ENCODE data around the gene BRD9.
"Not testable (repeated sequence)": the region's sequence is repeated elsewhere in the genome, so short reads cannot be mapped to it uniquely, and the experiment has no call there.

BRD9 gene

GRCh38 chr5:843926-844325 is 48.7 kb downstream of the BRD9 start:
- DNase-seq, result peak; percentile 19

DNA sequence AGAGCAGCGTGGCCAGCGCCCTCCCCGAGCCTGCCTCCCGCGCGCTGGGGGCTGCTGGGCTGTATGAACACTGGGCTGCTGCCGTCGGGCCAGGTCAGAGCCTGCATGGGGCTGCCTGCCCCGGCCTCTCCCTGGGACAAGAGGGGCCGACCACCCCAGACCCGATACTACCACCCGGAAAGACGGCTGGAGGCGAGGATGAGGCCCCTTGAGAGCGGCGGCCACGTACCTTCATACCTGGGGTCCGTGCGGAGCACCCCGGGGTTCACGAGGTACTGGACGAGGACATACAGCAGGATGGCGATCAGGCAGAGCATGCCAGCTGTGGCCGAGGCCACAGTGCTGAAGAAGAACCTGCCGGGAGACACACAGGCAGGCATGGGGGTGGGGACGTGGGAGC is 49.2 kb downstream of the BRD9 start:
- not testable (repeated sequence) for DNase-seq

DNA sequence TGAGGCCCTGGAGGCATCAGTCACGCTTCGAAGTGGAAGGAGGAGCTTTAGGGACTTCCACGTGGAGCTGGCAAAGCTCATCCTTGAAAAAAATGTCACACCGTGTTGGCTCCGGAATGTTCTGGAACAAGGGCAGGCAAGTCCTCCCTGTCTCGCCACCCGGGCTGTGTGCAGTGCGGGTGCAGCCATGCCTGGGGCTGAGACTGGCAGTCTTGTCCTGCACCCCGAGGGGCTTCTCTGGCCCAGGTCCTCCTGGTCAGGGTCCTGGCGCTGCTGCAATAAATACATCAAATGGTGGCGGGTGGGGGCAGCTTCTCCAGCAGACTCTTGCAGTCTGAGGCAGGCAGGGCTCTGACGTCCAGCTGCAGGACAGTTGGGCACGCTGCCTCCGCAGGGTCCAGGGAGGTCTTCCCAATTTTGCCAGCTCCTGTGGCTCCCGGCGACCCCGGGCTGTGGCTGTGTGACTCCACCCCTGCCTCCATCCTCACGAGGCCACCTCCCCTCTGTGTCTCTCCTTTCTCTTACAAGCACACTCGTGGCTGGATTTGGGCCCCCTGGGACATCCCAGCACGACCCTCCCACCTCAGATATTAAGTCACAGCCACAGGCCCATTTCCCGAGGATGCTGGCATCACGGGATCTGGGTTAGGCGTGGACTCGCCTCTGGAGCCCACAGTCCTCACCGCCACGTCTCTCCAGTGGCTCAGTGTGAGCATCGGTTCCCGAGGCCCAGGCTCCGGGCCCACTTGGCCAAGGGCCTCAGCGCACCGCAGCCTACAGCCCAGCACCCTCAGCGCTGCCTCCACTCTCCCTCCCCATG is 50.0 kb downstream of the BRD9 start:
- peak; percentile 14 for DNase-seq

DNA sequence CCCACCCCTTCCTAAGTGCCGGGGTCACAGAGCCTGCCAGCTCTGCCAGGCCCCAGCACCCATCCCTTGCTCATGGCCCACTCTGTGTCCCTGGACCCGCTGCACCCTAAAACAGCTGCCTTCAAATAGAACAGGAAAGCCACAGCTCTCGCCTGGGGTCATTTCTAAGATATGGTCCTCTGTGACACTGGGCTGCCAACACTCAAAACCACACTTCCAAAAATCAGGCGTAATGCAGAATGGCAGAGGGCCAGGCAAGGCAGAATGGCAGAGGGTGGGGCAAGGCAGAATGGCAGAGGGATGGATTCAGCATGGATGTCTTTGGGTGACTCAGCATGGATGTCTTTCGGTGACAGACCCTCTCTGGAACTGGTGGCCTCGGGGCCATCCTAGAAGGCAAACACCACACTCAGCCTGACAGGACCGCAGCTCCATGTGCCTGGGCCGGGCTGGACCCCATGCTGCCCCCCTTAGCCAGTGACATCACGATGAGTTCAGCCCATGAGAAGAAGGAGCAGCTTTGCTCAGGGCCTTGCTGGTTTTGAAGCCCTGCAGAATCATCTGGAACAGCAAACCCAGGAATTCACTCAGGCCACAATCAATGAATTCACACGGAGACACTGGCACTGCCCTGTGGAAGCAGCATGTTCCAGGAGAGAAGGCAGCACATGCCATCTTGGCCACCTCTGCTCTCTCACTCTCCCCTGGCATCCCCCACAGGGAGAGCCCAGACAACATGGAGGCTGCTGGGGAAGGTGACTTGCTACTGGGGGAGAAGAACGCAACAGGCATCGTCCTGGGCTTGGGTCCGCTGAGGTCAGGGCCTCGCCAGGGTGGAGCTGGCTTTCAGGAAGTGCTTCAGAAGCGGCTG is 50.8 kb downstream of the BRD9 start:
- peak; percentile 20 for DNase-seq

- peak; percentile 13 for DNase-seq
Measured at GRCh38 chr5:840974-841435, 51.6 kb downstream of the BRD9 start.

GRCh38 chr5:840118-840973 is 52.3 kb downstream of the BRD9 start:
- DNase-seq, result peak; percentile 11

DNA sequence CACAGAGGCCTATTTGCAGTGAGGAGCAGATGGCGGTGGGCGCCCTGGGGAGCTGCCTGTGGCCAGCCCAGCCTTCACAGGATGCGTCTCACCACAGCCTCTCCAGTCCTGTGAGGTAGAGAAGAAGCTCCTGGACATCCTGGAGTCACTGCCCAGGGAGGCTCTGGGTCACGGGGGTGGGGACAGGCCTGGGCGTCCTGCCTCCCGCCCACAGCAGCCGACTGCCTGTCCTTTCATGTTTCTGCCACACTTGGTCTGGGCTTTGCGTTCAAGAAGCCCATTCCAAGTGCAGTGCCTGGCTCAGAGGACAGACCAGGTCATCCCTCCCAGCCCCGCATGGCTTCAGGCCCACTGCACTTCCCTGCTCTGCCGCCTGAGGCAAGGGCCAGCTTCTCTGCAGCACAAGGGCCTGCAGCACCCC is 54.2 kb downstream of the BRD9 start:
- not testable (repeated sequence) for DNase-seq

- not testable (repeated sequence) for DNase-seq
Measured at GRCh38 chr5:837621-838121, 54.9 kb downstream of the BRD9 start.

DNA sequence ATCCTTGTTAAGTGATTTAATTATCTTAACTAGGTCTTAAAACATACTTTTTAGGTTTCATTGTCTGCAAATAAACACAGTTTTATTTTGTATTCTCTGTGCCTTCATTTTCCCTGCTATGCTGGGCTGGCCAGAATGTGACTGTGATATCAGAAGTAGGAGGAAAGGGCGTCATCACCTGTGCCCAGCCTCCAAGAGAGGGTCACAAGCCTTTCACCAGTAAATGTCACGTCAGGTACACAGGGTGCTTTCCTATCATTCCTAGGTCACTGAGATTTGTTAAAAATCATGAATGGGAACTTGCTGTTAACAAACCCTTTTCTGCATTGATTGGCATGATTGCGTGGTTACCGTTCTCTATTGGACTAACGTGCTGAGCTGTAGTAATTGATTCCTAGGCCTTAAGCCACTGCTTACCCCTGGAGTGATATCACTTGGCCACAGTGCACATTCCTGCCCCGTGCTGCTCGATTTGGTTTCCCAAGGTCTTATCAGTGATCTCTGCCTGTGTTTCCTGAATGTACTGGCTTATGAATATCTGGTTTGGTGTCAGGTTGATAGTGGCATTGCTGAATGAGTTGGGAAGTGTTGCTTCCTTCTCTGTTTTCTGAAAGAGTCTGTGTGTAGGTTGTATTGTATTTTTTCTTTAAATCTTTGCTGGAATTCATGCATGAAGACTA is 56.5 kb downstream of the BRD9 start:
- not testable (repeated sequence) for DNase-seq

DNA sequence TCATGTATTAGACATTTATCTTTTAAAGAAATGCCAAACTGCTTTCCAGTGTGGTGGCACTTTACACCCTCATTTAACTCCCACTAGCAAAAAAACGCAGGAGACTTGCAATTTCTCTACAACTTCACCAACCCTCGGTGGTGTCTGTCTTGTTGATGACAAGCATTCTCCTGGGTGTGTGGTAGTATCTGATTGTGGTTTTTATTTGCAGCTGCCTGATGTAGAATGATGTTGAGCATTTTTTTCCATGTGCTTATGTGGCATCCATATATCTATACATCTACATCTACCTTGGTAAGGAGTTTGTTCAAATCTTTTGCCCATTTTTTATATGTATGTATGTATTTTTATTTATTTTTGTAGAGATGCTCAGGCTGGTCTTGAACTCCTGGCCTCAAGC is 58.6 kb downstream of the BRD9 start:
- not testable (repeated sequence) for DNase-seq

GRCh38 chr5:828194-828593 is 64.4 kb downstream of the BRD9 start:
- not testable (repeated sequence) for DNase-seq

DNA sequence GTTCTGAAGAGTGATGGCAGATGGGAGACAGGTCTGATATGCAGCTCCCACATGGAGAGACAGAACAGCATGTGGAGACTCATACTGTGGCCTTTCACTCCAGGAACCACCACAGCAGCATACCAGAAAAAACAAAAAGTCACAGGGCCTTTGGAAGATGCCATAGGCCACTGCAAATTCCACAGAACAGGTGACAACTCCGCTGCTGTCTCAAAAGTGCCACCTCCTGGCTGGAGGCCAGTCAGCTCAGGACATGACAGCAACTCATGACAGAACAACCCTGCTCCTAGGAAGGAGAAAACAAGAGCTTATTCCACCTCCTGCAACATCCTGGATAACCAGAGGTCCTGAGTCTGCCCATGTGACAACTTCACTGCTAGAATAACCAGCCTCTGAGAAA is 67.1 kb downstream of the BRD9 start:
- not testable (repeated sequence) for DNase-seq

- DNase-seq, result no peak
Measured at GRCh38 chr5:821504-821903, 71.1 kb downstream of the BRD9 start.

GRCh38 chr5:820245-820644 is 72.4 kb downstream of the BRD9 start:
- no peak for DNase-seq

GRCh38 chr5:819078-819477 is 73.5 kb downstream of the BRD9 start:
- no peak for DNase-seq

DNA sequence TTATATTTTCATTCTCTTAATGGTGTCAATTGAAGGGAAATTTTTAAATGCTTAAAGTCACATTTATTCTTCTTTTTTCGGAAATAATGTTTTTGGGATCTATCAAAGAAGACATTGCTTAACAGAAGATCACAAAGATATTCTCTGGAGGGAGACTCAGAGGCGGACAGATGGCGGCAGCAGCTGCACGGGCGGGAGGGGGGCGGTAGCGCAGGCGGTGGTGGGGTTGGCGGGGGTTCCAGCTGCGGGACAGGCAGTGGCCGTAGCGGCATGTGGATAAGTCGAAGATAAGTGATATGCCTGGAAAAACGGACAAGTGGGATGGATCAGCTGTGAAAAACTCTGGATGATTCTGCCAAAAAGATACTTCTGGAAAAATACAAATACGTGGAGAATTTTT is 76.4 kb downstream of the BRD9 start:
- no peak for DNase-seq

GRCh38 chr5:815449-815848 is 77.2 kb downstream of the BRD9 start:
- no peak for DNase-seq

Measured in right hindlimb (tissue), 1 donor.